SJCRH30 (cell line): ENCODE measurements around the gene SPTBN4. TPM values are rescaled to one million over a fixed set of nuclear protein-coding genes. Genes with fewer than 3 reads are reported as not detected.
"Not testable (repeated sequence)": the region's sequence is repeated elsewhere in the genome, so short reads cannot be mapped to it uniquely, and the experiment has no call there.

ENCODE experiments used
- DNase-seq, 2 experiments: peaks; one replicate each; pipeline ENCODE4 v3.0.0-alpha.2; 2015 to 2020
- H3K27ac ChIP-seq: fragments of 250-450 bp; sonication (Bioruptor Pico); 2 replicates; pipeline ENCODE4 v1.5.1; 2020; ENCODE audit warnings: mild to moderate bottlenecking, moderate library complexity
- H3K27me3 ChIP-seq: fragments of 250-450 bp; sonication (Bioruptor Pico); 2 replicates; pipeline ENCODE4 v1.5.1; 2020; ENCODE audit warnings: mild to moderate bottlenecking, moderate library complexity
- H3K36me3 ChIP-seq: fragments of 250-450 bp; sonication (Bioruptor Pico); 2 replicates; pipeline ENCODE4 v1.5.1; 2020; ENCODE audit warnings: mild to moderate bottlenecking, moderate library complexity
- H3K4me1 ChIP-seq: fragments of 250-450 bp; sonication (Bioruptor Pico); 2 replicates; pipeline ENCODE4 v1.5.1; 2020; ENCODE audit warnings: mild to moderate bottlenecking, moderate library complexity
- H3K4me3 ChIP-seq: fragments of 250-450 bp; sonication (Bioruptor Pico); 2 replicates; pipeline ENCODE4 v1.5.1; 2020; ENCODE audit warnings: mild to moderate bottlenecking, moderate library complexity
- H3K9me3 ChIP-seq: fragments of 250-450 bp; sonication (Bioruptor Pico); replicated peaks from 2 replicates; pipeline ENCODE4 v1.5.1; 2020; ENCODE audit warnings: mild to moderate bottlenecking, moderate library complexity
- total RNA-seq: library from RNA; depleted of rRNA; stranded (reverse); fragments of >200 nt; shearing (Covaris generic); gene quantifications from 2 replicates; pipeline ENCODE4 v1.2.3, GENCODE V29; 2014

Gene SPTBN4
- total RNA-seq, 1 experiment from 2014 or later = 0.32 TPM

DNA sequence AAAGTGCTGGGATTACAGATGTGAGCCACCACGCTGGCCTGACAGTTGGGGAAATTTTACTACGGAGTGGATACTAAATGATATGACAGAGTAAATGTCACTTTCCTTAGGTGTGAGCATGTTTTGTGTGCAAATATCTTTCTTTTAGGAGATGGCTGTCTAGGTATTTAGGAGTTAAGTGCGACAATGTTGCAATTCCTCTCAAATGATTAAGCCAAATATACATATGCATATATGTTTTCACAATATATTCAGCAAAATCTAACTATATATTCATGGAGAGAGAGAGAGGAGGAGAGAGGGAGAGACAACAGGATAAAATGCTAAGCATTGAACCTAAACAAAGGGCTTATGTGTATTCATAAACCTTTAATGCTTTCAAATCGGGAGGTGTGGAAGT, 17.3 kb upstream of the SPTBN4 start:
- H3K9me3 ChIP-seq = no peaks in the 10 kb centered on the region
- no peak for DNase-seq
- H3K36me3 ChIP-seq = no peaks in the 10 kb centered on the region
- peaks cover 2% of the 10 kb centered on the region; the same call in 1 of the 2 replicates for H3K4me1 ChIP-seq
- no peak overlapping the region for H3K27ac ChIP-seq
- no peak overlapping the region for H3K4me3 ChIP-seq
- no peaks in the 10 kb centered on the region for H3K27me3 ChIP-seq

DNA sequence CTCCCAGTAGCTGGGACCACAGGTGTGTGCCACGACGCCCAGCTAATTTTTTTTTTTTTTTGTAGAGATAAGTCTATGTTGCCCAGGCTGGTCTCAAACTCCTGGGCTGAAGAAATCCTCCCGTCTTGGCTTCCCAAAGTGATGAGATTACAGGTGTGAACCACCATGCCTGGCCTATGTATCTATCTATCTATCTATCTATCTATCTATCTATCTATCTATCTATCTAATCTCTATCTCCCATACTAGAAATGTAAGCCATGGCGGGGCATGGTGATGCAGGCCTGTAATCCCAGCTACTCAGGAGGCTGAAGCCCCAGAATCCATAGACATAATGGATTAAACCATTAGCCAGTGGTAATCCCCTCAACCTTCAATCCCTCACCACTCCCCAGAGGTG, 16.1 kb upstream of the SPTBN4 start:
- no peak overlapping the region for H3K27ac ChIP-seq
- no peaks in the 10 kb centered on the region for H3K9me3 ChIP-seq
- DNase-seq = no peak
- H3K4me1 ChIP-seq = no peaks in the 10 kb centered on the region
- no peaks in the 10 kb centered on the region for H3K36me3 ChIP-seq
- H3K4me3 ChIP-seq = no peak overlapping the region
- 0 out of 2 replicates have a peak, but pooled peaks cover 2% of the 10 kb centered on the region for H3K27me3 ChIP-seq

DNA sequence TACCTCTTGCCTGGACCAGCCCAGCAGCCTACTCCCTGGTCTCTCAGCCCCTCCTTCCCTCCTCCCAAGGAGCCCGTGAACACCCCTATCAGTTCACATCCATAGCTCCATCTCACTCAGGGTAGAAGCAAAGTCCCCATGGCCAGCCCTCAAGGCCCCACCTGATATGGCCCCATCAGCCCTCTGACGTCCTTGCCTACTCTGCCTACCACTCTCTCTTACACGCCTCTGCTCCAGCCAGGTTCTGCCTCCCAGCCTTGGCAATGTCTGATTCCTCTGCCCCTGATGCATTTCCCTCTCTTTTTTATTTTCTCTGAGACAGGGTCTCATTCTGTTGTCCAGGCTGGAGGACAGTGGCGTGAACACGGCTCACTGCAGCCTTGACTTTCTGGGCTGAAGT, 14.8 kb upstream of the SPTBN4 start:
- H3K4me3 ChIP-seq = no peak overlapping the region

DNA sequence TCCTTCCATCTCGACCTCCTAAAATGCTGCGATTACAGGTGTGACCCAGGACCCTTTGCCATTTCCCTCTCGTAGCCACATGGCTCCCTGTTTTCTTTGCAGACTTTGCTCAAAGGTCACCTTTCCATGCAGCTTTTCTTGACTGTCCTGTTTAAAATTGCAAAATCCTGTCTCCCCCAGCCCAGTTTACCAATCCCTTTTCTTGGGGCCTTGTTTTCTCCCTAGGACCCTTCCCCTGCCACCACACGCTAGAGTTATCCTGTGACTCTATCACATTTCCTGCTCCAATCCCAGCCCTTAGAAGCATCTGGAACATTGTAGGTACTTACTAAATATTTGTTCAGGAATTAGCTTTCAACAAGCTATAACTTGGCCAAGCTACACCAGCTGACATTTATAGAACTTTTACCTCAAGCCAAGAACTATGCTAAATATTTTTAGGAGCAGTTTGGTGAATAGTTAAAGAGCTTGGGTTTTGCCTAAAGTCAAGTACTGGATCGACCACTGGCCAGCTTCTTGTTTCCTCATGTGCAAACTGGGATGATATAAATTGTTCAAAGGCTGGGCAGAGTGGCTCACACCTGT, 13.6 kb upstream of the SPTBN4 start:
- Histone ChIP-seq H3K27ac (no peak overlapping the region), H3K4me3 (no peak overlapping the region), H3K4me1 (no peaks in the 10 kb centered on the region), H3K9me3 (no peaks in the 10 kb centered on the region), H3K36me3 (no peaks in the 10 kb centered on the region), H3K27me3 (0 out of 2 replicates have a peak, but pooled peaks cover 2% of the 10 kb centered on the region)
- no peak for DNase-seq

More for the DNA sequence above, 14.8 kb upstream of the SPTBN4 start:
- H3K36me3 ChIP-seq = no peaks in the 10 kb centered on the region
- H3K27me3 ChIP-seq = 0 out of 2 replicates have a peak, but pooled peaks cover 2% of the 10 kb centered on the region
- no peaks in the 10 kb centered on the region for H3K4me1 ChIP-seq
- H3K27ac ChIP-seq = no peak overlapping the region
- no peaks in the 10 kb centered on the region for H3K9me3 ChIP-seq
- DNase-seq = no peak

DNA sequence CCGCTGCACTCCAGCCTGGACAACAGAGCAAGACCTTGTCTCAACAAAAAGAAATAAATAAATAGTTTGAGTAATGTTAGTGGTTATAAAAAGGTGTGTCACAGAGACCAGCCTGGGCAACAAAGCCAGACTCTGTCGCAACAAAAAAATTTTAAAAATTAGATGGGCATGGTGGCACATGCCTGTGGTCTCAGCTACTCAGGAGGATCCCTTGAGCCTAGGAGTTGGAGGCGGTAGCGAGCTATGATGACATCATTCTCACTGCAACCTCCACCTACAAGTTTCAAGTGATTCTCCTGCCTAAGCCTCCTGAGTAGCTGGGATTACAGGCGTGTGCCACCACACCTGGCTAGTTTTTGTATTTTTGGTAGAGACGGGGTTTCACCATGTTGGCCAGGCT, 12.9 kb upstream of the SPTBN4 start:
- H3K4me1 ChIP-seq, DNase-seq: not testable (repeated sequence)

DNA sequence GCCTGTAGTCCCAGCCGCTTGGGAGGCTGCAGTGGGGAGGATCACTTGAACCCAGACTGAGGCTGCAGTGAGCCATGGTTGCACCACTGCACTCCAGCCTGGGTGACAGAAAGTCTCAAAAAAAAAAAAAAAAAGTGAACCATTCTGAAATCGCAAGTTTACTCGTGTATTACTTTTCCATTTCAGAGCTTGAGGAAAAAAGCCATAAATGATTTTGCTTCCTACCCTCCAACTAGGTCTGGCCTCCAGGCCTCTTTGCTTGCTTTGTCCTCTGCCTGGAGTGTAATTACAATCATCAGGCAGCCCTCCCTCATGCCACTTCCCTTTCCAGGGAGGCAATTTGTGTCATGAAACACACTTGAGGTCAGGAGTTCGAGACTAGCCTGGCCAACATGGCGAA, 9.8 kb upstream of the SPTBN4 start:
- no peak overlapping the region for H3K27ac ChIP-seq
- H3K4me1 ChIP-seq = no peaks in the 10 kb centered on the region
- H3K4me3 ChIP-seq = no peak overlapping the region
- no peaks in the 10 kb centered on the region for H3K9me3 ChIP-seq
- H3K36me3 ChIP-seq = no peaks in the 10 kb centered on the region
- DNase-seq = no peak
- 0 out of 2 replicates have a peak, but pooled peaks cover 2% of the 10 kb centered on the region for H3K27me3 ChIP-seq

More for the DNA sequence above, 12.9 kb upstream of the SPTBN4 start:
- H3K27me3 ChIP-seq, H3K4me3 ChIP-seq, H3K9me3 ChIP-seq, H3K27ac ChIP-seq, H3K36me3 ChIP-seq: not testable (repeated sequence)

DNA sequence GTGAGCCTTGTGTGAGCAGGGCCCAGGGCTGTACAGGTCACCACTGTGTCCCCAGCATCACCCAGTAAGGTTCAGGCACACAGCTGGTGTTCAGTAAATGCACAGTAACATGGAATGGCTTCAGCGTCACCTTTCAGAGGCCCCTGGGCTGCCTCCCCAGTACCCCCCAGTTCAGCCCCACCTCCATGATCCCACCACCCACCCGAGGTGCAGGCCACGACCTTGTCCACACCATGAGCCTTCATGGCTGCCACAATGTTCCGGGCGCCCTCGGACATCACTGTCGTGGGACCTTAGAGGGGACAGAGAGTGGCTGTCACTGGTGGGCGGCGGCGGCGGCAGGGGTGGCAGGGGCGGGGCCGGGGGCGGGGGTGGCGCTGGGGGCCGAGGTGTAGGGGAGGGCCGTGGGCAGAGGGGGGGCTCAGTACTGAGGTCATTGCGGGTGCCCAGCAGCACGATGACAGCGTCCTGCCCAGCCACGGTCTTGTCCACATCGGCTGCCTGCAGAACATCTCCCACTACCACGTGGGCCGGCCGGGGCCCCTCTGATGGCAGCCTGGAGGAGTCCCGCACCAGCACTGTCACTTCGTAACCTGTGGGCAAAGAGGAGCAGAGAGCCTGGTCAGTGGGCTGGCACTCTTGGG, 8.7 kb upstream of the SPTBN4 start:
- Histone ChIP-seq H3K27me3 (0 out of 2 replicates have a peak, but pooled peaks cover 2% of the 10 kb centered on the region), H3K4me1 (no peaks in the 10 kb centered on the region), H3K4me3 (no peak overlapping the region), H3K36me3 (no peaks in the 10 kb centered on the region), H3K27ac (no peak overlapping the region), H3K9me3 (no peaks in the 10 kb centered on the region)
- no peak for DNase-seq

DNA sequence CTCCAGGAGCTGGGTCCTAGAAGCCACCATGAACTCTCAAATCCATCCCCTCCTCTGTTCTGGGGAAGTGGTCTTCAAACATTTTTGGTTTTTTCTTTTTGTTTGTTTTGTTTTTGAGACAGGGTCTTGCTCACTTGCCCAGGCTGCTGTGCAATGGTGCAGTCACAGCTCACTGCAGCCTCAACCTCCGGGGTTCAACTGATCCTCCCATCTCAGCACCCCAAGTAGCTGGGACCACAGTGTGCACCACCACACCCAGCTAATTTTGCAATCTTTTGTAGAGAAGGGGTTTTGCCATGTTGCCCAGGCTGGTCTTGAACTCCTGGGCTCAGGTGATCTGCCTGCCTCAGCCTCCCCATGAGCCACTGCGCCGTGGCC, 8.2 kb upstream of the SPTBN4 start:
- H3K27ac ChIP-seq = no peak overlapping the region
- H3K9me3 ChIP-seq = no peaks in the 10 kb centered on the region
- no peaks in the 10 kb centered on the region for H3K36me3 ChIP-seq
- no peak overlapping the region for H3K4me3 ChIP-seq
- 0 out of 2 replicates have a peak, but pooled peaks cover 2% of the 10 kb centered on the region for H3K27me3 ChIP-seq
- no peak for DNase-seq
- H3K4me1 ChIP-seq = no peaks in the 10 kb centered on the region

DNA sequence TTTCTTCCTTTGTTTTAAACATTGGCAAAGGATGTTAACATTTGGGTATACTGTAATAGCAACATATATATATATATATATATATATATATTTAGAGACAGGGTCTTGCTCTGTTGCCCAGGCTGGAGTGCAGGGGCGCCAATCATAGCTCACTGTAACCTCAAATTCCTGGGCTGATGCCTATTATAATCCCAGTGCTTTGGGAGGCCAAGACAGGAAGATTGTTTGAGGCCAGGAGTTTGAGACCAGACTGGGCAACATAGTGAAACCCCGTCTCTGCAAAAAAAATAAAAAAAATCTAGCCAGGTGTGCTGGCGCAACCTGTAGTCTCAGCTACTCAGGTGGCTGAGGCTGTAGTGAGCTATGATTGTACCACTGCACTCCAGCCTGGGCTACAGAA, 6.6 kb upstream of the SPTBN4 start:
- Histone ChIP-seq H3K4me3 (no peak overlapping the region), H3K36me3 (no peaks in the 10 kb centered on the region), H3K27me3 (0 out of 2 replicates have a peak, but pooled peaks cover 2% of the 10 kb centered on the region), H3K27ac (no peak overlapping the region), H3K4me1 (no peaks in the 10 kb centered on the region), H3K9me3 (no peaks in the 10 kb centered on the region)
- no peak for DNase-seq

DNA sequence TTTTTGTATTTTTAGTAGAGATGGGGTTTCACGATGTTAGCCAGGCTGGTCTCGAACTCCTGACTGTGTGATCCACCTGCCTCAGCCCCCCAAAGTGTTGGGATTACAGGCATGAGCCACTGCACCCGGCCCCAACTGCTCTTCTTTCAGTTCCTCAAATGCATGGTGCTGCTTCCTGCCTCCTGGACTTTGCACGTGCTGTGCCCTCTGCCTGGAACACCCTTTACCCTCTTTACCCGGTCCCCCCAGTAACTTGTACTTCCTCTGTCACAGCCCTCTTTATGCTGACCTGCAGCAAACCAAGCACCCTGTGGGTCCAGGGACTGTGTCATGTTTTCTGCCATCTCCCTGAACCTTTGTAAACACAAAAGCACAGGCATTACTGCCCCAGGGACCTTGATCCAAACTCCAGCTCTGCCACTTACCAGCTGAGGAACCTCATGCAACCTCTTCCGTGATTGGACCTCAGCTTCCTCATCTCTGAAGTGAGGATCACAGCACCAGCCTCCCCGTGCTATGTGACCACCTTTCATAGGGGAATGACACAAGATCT, 5.1 kb upstream of the SPTBN4 start:
- Histone ChIP-seq H3K4me3 (no peak overlapping the region), H3K9me3 (no peaks in the 10 kb centered on the region), H3K36me3 (no peaks in the 10 kb centered on the region), H3K27ac (no peak overlapping the region), H3K27me3 (no peaks in the 10 kb centered on the region), H3K4me1 (peaks cover 2% of the 10 kb centered on the region; the same call in 1 of the 2 replicates)
- no peak for DNase-seq

DNA sequence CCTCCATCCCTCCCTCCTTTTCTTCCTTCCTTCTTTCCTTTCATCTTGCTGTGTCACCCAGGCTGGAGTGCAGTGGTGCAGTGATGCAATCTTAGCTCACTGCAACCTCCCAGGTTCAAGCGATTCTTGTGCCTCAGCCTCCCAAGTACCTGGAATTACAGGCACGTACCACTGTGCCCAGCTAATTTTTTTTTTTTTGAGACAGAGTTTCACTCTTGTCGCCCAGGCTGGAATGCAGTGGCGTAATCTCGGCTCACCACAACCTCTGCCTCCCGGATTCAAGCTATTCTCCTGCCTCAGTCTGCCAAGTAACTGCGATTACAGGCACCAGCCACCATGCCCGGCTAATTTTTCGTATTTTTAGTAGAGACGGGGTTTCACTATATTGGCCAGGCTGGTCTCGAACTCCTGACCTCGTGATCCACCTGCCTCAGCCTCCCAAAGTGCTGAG, 3.2 kb upstream of the SPTBN4 start:
- H3K9me3 ChIP-seq, H3K27ac ChIP-seq, DNase-seq, H3K36me3 ChIP-seq, H3K27me3 ChIP-seq, H3K4me3 ChIP-seq, H3K4me1 ChIP-seq: not testable (repeated sequence)

DNA sequence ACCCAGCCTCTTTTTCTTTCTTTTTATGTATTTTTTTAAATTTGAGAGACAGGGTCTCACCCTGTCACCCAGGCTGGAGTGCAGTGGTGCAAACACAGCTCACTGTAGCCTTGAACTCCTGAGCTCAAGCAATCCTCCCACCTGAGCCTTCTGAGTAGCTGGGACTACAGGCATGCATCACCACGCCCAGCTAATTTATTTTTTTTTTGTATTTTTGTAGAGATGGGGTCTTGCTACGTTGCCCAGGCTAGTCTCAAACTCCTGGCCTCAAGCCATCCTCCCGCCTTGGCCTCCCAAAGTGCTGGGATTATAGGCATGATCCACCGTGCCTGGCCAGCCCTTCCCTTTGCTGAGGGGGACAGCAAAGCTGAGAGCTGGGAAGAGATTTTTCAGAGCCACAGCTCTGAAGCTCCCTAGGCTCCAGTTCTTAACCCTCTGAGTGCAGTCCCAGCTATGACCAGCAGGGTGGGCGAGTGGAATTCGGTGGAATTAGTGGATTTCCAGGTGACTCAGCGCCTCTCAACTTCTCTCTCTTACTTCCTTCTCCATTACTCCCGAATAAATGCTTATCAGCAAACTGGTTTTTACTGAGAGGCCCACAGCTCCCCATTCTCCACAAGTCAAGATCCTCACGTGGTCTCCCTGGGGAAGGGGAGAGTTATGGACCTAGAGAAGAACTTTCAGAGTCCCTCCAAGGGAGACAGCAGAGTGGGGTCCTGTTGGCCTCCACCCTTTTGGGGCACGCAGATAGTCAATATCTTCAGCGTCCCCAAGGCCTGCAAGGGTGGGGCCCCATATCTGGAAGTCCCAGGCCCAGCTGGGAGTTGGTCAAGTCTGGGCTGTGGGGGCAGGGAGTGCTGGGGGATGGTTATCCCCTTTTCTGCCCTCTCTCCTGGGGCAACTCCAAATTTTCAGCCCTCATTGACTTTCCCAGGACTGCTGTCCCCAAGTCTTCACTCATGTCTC, 2.5 kb upstream of the SPTBN4 start:
- Histone ChIP-seq H3K36me3 (no peaks in the 10 kb centered on the region), H3K4me3 (no peak overlapping the region), H3K27me3 (no peaks in the 10 kb centered on the region), H3K27ac (no peak overlapping the region), H3K9me3 (no peaks in the 10 kb centered on the region), H3K4me1 (peaks cover 2% of the 10 kb centered on the region; the same call in 1 of the 2 replicates)
- peak; percentile 85 to 94 for DNase-seq

DNA sequence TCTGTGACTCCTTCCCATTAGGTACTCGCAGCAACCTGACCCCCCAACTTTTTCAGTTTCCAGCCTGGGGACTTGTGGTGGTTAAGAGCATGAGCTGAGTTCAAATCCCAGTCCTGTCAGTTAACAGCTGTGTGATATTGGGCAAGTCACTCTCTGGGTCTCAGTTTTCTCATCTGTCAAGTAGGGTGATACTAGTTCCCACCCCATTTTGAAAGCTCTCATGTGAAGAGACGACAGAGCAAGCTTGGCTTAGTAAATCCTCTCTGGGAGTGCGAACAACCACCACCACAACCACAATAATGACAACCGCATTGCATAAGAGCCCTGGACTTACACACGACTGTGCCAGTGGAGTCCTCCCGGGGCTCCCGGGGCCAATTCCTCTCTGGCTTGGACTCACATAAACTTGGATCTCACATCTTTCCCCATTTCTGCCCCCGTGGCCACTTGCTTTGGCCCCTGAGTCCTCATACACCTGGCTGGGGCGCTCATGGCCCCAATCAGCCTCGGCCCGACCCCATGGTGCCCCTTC, 1.7 kb upstream of the SPTBN4 start:
- Histone ChIP-seq H3K36me3 (no peaks in the 10 kb centered on the region), H3K4me1 (peaks cover 2% of the 10 kb centered on the region; the same call in 1 of the 2 replicates), H3K9me3 (no peaks in the 10 kb centered on the region), H3K4me3 (peak overlapping the region; percentile 55), H3K27ac (no peak overlapping the region), H3K27me3 (no peaks in the 10 kb centered on the region)
- DNase-seq = no peak

DNA sequence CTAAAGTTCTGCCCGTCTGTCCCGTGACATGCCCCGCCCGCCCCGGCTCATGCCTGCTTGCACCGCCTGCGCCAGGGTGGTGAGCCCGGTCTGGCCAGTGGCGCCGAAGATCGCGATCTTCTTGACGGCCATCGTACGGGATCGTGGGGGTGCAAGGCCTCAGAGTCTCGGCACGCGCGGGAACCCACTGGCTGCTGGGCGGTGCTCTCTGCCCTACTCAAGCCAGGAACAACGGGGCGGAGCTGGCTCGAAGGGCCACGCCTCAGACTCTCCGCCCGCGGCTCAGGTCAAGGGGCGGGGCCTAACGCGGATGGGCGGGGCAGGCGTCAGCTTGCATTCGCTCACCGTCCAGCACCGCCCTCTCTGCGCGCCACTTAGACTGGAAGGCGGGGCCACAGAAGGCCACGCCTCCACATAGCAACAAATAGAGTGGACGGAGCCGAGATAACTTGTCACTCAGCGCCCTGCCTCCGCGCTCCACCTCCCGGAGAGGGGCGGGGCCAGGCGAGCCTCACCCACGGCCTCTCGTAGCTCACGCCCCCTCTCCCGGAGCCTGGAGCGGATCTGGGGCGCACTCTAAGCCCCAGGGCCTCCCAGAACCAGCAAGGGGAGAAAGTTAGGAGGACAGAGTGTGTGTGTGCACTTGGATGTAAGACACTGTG, 1.1 kb upstream of the SPTBN4 start, which contains the start of gene BLVRB:
BLVRB (minus strand) TSS at position 189 of the 662 bp plus-strand sequence; CDS start at position 132, 57 bp downstream.
- Histone ChIP-seq H3K4me3 (peak within 1 kb of the TSS; percentile 55), H3K27ac (no peak within 1 kb of the TSS), H3K36me3 (no peaks in the 10 kb centered on the region), H3K27me3 (no peaks in the 10 kb centered on the region), H3K4me1 (peaks cover 2% of the 10 kb centered on the region; the same call in 1 of the 2 replicates), H3K9me3 (no peaks in the 10 kb centered on the region)
- peak; percentile 97 to 99 for DNase-seq
